Memory B cell (primary cell): ENCODE results near the gene C1QL4.
A peak's percentile ranks its signal among the peaks of the same experiment; 100 is the strongest.
"Not testable (repeated sequence)": the region's sequence is repeated elsewhere in the genome, so short reads cannot be mapped to it uniquely, and the experiment has no call there.

ENCODE experiments used
- ATAC-seq: fragments of 150-1000 bp; cut with Tn5 transposase; 2 replicates; pipeline ENCODE4 v1.10.0; 2021; ENCODE audit warnings: low read depth, mild to moderate bottlenecking, moderate library complexity
- DNase-seq, 2 donors: peaks; one replicate each; pipeline ENCODE4 v3.0.0; 2022; ENCODE audit warnings: low spot score in 2 of 2
- H3K27ac Mint-ChIP-seq: one replicate; pipeline ENCODE4 v1.8.0; 2022; ENCODE audit warnings: mild to moderate bottlenecking, moderate library complexity, mixed read lengths
- H3K27me3 Mint-ChIP-seq: one replicate; pipeline ENCODE4 v1.8.0; 2022; ENCODE audit warnings: mixed read lengths
- H3K36me3 Mint-ChIP-seq: one replicate; pipeline ENCODE4 v1.8.0; 2022; ENCODE audit warnings: mild to moderate bottlenecking, mixed read lengths
- H3K4me1 Mint-ChIP-seq: one replicate; pipeline ENCODE4 v1.8.0; 2022; ENCODE audit warnings: mixed read lengths
- H3K4me3 Mint-ChIP-seq: one replicate; pipeline ENCODE4 v1.8.0; 2022; ENCODE audit warnings: mild to moderate bottlenecking, moderate library complexity, mixed read lengths
- H3K9me3 Mint-ChIP-seq: one replicate; pipeline ENCODE4 v1.8.0; 2022; ENCODE audit warnings: mixed read lengths

Gene C1QL4

DNA sequence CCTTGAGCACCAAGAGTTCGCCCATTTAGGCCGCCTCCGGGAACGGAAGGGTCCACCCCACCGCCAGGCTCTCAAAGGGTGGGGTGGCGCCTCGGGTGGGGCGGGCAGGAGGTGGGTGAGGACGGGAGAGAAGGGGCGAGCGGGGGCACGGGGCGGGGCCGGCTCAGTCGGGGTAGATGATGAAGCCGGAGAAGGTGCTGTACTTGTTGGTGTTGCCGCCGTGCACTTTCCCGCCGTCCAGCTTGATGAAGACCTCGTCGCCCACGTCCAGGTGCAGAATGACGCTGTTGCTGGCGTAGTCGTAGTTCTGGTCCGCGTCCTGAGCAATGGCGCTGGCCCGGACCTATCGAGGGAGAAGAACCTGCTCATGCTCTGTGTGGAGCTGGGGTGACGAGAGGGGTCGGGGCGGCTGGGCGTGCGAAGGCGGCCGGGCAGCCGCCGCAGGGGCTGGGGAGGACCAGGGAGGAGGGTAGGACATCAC, 4.1 kb downstream of the C1QL4 start:
- no peak overlapping the region for H3K27ac Mint-ChIP-seq
- peak overlapping the region; percentile 69 for H3K4me3 Mint-ChIP-seq
- peaks cover 31% of the 10 kb centered on the region for H3K27me3 Mint-ChIP-seq
- no peak for ATAC-seq
- no peaks in the 10 kb centered on the region for H3K36me3 Mint-ChIP-seq
- H3K4me1 Mint-ChIP-seq = peaks cover 13% of the 10 kb centered on the region
- no peaks in the 10 kb centered on the region for H3K9me3 Mint-ChIP-seq
- no peak for DNase-seq

DNA sequence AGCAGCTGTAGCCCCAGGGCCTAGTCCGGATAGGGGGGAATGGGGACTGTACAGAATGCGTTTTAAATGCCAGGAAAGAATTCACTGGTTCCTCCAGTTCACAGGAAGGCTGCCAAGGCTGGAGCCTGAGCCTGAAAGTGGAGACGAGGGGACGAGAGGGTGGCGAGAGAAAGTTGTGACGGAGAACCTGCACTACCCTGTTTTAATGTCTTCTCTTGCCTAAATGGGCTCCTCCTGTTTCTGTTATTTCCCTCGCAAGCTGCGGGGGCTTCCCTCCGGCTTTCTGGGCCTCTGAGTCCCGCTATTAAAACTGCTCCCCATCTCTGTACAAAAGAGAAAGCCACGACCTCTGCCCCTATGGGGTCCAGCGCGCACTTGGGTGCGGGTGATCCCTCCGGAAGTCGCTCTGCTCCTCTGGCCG, 4.5 kb downstream of the C1QL4 start:
- H3K27ac Mint-ChIP-seq = no peak overlapping the region
- peaks cover 8% of the 10 kb centered on the region for H3K4me1 Mint-ChIP-seq
- H3K27me3 Mint-ChIP-seq = peaks cover 26% of the 10 kb centered on the region
- no peak overlapping the region for H3K4me3 Mint-ChIP-seq
- ATAC-seq = no peak
- no peaks in the 10 kb centered on the region for H3K9me3 Mint-ChIP-seq
- H3K36me3 Mint-ChIP-seq = no peaks in the 10 kb centered on the region
- DNase-seq = no peak

DNA sequence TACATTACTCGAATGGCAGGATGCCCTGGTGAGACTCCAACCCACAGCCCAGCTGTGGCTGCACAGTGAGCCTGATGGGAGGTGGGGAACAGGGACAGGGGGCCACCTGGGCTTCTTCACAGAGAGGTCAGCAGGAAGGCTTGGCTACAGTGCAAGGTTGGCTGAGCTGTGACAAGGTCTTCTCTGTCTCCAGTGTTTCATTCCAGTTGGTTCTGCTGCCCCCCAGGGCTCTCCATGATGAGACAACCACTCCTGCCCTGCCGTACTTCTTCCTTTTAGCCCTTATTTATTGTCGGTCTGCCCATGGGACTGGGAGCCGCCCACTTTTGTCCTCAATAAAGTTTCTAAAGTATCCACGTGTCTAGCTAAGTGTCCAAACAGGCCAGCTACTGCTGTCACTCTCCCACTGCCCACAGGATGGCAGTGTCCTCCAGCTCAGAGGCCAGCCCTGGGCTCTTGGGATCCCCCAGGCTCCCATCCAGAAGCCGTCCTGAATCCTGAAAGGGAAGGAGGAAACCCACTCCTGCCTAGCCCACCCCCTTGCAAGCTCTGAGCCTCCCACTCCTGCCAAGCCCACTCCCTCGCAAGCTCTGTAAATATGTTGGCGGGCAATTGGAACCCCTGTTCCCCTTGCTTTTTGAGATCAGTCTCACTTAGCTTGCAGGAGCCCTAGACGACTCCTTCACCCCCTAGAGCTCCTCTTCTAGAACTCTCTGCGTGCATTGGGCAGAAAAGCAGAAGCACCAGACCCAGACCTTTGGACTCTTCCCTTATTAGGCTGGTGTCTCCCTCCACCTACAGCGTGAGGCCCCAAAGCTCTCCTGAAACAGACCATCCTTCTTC, 5.4 kb downstream of the C1QL4 start:
- ATAC-seq (peak; percentile 39), DNase-seq (no peak)
- Mint-ChIP-seq H3K9me3 (no peaks in the 10 kb centered on the region), H3K4me3 (no peak overlapping the region), H3K27ac (no peak overlapping the region), H3K4me1 (peaks cover 6% of the 10 kb centered on the region), H3K27me3 (peaks cover 22% of the 10 kb centered on the region), H3K36me3 (no peaks in the 10 kb centered on the region)

DNA sequence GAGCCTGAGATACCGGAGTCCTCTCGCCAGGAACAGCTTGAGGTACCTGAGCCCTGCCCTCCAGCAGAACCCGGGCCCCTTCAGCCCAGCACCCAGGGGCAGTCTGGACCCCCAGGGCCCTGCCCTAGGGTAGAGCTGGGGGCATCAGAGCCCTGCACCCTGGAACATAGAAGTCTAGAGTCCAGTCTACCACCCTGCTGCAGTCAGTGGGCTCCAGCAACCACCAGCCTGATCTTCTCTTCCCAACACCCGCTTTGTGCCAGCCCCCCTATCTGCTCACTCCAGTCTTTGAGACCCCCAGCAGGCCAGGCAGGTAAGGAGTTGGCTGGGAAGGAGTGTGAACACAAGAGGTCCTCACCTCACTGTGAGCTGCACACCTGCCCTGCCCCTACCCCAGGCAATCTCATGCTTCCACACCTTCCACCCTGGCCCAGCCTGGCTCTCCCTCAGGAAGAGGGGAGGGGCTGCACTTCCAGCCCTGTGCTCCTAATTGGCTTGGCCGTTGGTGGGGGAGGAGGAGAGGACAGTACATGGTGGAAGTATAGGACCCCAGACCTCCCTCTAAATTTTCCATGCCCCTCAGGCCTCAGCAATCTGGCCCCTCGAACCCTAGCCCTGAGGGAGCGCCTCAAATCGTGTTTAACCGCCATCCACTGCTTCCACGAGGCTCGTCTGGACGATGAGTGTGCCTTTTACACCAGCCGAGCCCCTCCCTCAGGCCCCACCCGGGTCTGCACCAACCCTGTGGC, 6.2 kb downstream of the C1QL4 start:
- H3K4me3 Mint-ChIP-seq = no peak overlapping the region

DNA sequence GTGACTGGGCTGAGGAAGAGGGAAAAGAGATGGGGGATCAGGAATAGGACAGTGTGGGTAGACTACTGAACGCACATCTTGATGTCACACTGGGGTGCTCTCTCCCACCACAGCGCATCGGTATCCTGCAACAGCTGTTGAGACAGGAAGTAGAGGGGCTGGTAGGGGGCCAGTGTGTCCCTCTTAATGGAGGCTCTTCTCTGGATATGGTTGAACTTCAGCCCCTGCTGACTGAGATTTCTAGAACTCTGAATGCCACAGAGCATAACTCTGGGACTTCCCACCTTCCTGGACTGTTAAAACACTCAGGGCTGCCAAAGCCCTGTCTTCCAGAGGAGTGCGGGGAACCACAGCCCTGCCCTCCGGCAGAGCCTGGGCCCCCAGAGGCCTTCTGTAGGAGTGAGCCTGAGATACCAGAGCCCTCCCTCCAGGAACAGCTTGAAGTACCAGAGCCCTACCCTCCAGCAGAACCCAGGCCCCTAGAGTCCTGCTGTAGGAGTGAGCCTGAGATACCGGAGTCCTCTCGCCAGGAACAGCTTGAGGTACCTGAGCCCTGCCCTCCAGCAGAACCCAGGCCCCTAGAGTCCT, 6.9 kb downstream of the C1QL4 start:
- H3K9me3 Mint-ChIP-seq = no peaks in the 10 kb centered on the region
- peaks cover 16% of the 10 kb centered on the region for H3K27me3 Mint-ChIP-seq
- peaks cover 6% of the 10 kb centered on the region for H3K4me1 Mint-ChIP-seq
- H3K4me3 Mint-ChIP-seq = no peak overlapping the region
- H3K36me3 Mint-ChIP-seq = no peaks in the 10 kb centered on the region
- no peak for ATAC-seq
- no peak overlapping the region for H3K27ac Mint-ChIP-seq
- DNase-seq = no peak

More for the DNA sequence above, 6.2 kb downstream of the C1QL4 start:
- ATAC-seq (no peak), DNase-seq (no peak)
- Mint-ChIP-seq H3K9me3 (no peaks in the 10 kb centered on the region), H3K27me3 (peaks cover 22% of the 10 kb centered on the region), H3K4me1 (peaks cover 6% of the 10 kb centered on the region), H3K27ac (no peak overlapping the region), H3K36me3 (no peaks in the 10 kb centered on the region)

DNA sequence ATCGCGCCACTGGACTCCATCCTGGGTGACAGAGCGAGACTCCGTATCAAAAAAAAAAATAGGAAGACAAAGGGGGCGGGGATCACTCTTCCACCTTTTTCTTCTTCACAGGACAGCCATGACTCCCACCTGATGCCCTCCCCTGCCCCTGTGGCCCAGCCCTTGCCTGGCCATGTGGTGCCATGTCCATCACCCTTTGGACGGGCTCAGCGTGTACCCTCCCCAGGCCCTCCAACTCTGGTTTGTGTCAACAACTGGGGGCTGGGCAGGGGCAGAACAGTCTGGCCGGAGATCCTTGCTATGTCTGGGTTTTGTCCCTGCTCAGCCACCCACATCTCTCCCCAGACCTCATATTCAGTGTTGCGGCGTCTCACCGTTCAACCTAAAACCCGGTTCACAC, 8.2 kb downstream of the C1QL4 start:
- Mint-ChIP-seq H3K27ac (no peak overlapping the region), H3K36me3 (no peaks in the 10 kb centered on the region)
- DNase-seq = no peak

DNA sequence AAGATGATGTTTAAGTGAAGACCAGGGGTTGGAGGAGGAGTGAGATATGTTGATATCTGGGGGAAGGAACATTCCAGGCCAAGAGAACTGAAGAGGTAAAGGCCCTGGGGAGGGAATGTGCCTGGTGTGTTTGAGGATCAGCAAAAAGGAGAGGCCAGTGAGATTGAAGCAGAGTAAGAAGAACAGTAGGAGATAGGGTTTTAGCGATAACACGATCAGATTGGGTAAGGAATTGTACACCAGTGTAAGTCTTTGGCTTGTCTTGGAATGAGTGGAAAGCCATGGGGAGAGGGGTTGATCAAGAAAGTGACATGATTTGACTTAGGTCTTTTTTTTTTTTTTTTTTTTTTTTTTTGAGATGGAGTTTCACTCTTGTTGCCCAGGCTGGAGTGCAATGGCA, 9.1 kb downstream of the C1QL4 start:
- Mint-ChIP-seq H3K27me3 (peaks cover 7% of the 10 kb centered on the region), H3K4me3 (no peak overlapping the region), H3K27ac (no peak overlapping the region), H3K36me3 (no peaks in the 10 kb centered on the region), H3K9me3 (no peaks in the 10 kb centered on the region), H3K4me1 (peaks cover 6% of the 10 kb centered on the region)
- no peak for DNase-seq
- no peak for ATAC-seq

More for the DNA sequence above, 8.2 kb downstream of the C1QL4 start:
- peaks cover 3% of the 10 kb centered on the region for H3K4me1 Mint-ChIP-seq
- no peak overlapping the region for H3K4me3 Mint-ChIP-seq
- ATAC-seq = no peak
- H3K27me3 Mint-ChIP-seq = peaks cover 10% of the 10 kb centered on the region
- no peaks in the 10 kb centered on the region for H3K9me3 Mint-ChIP-seq

DNA sequence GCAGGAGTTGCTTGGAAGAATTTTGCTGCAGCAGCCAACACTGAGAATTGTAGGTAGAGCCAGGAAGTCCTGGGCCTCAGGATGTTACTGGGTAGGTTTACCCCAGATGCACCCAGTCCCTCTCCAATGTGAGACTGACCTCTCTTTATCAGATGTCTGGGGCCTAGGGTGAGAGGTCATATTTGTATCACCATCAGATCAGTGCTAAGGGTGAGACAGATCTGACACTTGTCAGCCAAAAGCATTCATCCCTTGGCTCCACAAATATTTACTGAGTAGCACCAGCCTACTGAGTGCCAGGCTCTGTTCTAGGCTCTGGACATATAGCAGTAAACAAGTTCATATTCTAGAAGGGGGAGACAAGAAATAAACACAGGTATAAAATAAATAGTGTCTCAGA, 9.6 kb downstream of the C1QL4 start:
- no peak for DNase-seq
- no peak overlapping the region for H3K27ac Mint-ChIP-seq
- peaks cover 7% of the 10 kb centered on the region for H3K4me1 Mint-ChIP-seq

DNA sequence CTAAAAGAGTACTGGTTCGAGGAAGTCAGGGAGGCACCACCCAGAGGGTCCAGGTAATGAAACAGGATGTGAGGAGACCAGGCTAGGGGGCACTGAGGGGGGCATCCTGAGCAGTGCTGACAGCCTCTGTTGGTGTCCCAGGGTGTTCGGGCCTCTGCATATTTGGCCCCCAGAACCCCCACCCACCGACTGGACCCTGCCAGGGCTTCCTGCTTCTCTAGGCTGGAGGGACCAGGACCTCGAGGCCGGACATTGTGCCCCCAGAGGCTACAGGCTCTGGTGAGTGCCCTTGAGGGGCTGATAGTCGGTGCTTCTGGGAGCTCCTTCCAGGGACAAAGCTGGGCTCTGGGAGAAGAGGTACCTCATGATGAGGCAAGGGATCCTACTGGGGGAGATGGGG, 11.4 kb downstream of the C1QL4 start:
- no peaks in the 10 kb centered on the region for H3K9me3 Mint-ChIP-seq
- H3K4me1 Mint-ChIP-seq = peaks cover 14% of the 10 kb centered on the region
- no peak overlapping the region for H3K27ac Mint-ChIP-seq
- no peaks in the 10 kb centered on the region for H3K27me3 Mint-ChIP-seq
- no peak for DNase-seq
- ATAC-seq = no peak
- H3K36me3 Mint-ChIP-seq = no peaks in the 10 kb centered on the region
- no peak overlapping the region for H3K4me3 Mint-ChIP-seq

More for the DNA sequence above, 9.6 kb downstream of the C1QL4 start:
- no peak overlapping the region for H3K4me3 Mint-ChIP-seq
- no peaks in the 10 kb centered on the region for H3K9me3 Mint-ChIP-seq
- H3K27me3 Mint-ChIP-seq = peaks cover 7% of the 10 kb centered on the region
- ATAC-seq = no peak
- H3K36me3 Mint-ChIP-seq = no peaks in the 10 kb centered on the region

DNA sequence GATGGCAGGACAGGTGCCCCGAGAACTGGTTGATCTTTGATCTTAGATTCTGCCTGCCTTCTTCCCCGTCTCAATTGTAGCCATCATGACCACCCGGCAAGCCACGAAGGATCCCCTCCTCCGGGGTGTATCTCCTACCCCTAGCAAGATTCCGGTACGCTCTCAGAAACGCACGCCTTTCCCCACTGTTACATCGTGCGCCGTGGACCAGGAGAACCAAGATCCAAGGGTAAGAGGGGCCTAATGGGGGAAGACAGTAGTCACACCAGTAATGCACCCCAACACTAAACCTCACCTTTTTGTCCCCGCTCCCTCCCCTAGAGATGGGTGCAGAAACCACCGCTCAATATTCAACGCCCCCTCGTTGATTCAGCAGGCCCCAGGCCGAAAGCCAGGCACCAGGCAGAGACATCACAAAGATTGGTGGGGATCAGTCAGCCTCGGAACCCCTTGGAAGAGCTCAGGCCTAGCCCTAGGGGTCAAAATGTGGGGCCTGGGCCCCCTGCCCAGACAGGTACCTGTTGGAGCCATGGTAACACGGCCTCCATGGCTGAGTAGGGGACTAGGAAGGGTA, 13.4 kb downstream of the C1QL4 start:
- no peaks in the 10 kb centered on the region for H3K36me3 Mint-ChIP-seq
- DNase-seq (no peak), ATAC-seq (no peak)
- H3K9me3 Mint-ChIP-seq = no peaks in the 10 kb centered on the region
- H3K4me3 Mint-ChIP-seq = peak overlapping the region; percentile 97
- H3K4me1 Mint-ChIP-seq = peaks cover 14% of the 10 kb centered on the region
- H3K27ac Mint-ChIP-seq = peak overlapping the region; percentile 58
- H3K27me3 Mint-ChIP-seq = no peaks in the 10 kb centered on the region

DNA sequence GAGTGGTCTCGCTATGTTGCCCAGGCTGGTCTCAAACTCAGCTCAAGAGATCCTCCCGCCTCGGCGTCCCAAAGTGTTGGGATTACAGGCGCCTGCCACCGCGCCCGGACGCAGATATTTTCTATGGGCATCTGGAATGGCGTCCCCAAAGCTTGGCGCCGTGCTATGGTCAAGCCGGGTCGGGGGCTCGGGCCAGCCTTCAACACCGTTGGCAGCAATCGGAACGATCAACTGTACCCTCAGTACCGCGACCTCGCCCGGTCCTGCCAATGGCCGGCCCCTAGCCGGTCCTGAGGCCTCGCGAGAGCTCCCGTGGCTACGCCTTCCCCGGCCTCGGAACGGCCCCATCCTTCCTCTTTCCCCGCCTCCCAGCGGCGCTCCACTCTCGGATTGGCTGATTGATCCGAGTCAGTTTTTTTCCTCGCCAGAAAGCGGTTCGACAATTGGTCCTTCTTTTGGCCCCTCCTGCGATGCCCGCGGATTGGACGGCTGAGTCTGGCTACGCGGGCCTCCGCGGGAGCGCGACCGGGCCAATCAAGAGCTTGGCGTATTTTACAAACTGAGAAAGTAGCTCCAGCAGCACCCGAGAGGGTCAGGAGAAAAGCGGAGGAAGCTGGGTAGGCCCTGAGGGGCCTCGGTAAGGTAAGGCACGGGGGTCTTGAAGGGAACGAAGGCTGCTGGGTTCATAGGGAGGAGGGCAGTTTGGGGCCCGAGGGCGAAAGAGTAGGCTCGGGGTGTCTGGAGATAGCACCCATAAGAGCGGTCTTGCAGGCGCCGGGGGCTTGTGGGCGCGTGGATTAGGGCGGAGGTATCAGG, 14.1 kb downstream of the C1QL4 start, which contains the start of gene TROAP:
TSS of gene TROAP (plus strand) at position 548 of the 816 bp plus-strand sequence. CDS start 354 bp downstream, outside the sequence.
- Mint-ChIP-seq H3K4me1 (peaks cover 14% of the 10 kb centered on the region), H3K9me3 (no peaks in the 10 kb centered on the region), H3K27ac (peak within 1 kb of the TSS; percentile 58)

DNA sequence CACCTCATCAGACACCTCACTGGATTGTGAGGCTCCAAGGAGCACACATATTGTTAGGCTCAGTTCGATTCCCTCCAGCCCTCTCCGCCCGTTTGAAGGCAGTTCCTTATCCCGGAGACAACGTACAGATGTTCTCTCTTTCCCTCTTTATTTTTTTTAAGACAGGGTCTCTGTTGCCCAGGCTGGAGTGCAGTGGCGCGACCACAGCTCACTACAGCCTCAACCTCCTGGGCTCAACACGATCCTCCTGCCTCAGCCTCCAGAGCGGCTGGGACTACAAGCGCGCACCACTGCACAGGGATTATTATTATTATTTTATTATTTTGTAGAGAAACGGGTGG, 14.7 kb downstream of the C1QL4 start:
- H3K27me3 Mint-ChIP-seq = no peaks in the 10 kb centered on the region
- H3K36me3 Mint-ChIP-seq = no peaks in the 10 kb centered on the region
- DNase-seq = no peak
- H3K27ac Mint-ChIP-seq = peak overlapping the region; percentile 58
- ATAC-seq = no peak
- H3K9me3 Mint-ChIP-seq = no peaks in the 10 kb centered on the region
- peaks cover 14% of the 10 kb centered on the region for H3K4me1 Mint-ChIP-seq
- peak overlapping the region; percentile 97 for H3K4me3 Mint-ChIP-seq

More for the DNA sequence above, 14.1 kb downstream of the C1QL4 start, which contains the start of gene TROAP:
- no peaks in the 10 kb centered on the region for H3K27me3 Mint-ChIP-seq
- H3K36me3 Mint-ChIP-seq = no peaks in the 10 kb centered on the region
- peak within 1 kb of the TSS; percentile 97 for H3K4me3 Mint-ChIP-seq
- ATAC-seq = peak; percentile 94
- peak; percentile 88 to 97 for DNase-seq

DNA sequence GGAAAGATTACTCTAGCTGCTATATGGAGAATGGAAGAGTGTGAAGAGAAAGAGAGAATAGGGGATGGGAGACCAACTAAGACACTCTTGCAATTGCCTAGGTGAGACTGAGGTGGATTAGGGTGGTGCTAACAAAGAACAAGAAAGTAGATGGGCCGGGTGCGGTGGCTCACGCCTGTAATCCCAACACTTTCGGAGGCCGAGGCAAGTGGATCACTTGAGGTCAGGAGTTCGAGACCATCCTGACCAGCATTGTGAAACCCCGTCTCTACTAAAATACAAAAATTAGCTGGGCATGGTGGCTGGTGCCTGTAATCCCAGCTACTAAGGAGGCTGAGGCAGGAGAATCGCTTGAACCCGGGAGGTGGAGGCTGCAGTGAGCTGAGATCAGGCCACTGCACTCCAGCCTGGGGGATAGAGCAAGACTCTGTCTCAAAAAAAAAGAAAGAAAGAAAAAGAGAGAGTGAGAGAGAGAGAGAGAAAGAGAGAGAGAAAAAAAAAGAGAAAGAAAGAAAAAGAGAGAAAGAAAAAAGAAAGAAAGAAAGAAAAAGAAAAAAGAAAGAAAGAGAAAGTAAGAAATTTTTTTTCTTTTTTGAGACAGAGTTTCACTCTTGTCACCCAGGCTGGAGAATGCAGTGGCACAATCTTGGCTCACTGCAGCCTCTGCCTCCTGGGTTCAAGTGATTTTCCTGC, 16.4 kb downstream of the C1QL4 start:
- DNase-seq, ATAC-seq: not testable (repeated sequence)
- H3K4me1 Mint-ChIP-seq = peaks cover 14% of the 10 kb centered on the region

More for the DNA sequence above, 16.4 kb downstream of the C1QL4 start:
- peak overlapping the region; percentile 17 for H3K4me3 Mint-ChIP-seq
- H3K27ac Mint-ChIP-seq, H3K36me3 Mint-ChIP-seq, H3K27me3 Mint-ChIP-seq, H3K9me3 Mint-ChIP-seq: not testable (repeated sequence)
